Measurements from ENCODE around the gene DDOST. TPM values are rescaled to one million over a fixed set of nuclear protein-coding genes. Genes with fewer than 3 reads are reported as not detected.

The DDOST gene
- 254 and 285 TPM in 2 replicates for total RNA-seq (2014; rRNA removed)
- polyA plus RNA-seq (2012) = 204 TPM

DNA sequence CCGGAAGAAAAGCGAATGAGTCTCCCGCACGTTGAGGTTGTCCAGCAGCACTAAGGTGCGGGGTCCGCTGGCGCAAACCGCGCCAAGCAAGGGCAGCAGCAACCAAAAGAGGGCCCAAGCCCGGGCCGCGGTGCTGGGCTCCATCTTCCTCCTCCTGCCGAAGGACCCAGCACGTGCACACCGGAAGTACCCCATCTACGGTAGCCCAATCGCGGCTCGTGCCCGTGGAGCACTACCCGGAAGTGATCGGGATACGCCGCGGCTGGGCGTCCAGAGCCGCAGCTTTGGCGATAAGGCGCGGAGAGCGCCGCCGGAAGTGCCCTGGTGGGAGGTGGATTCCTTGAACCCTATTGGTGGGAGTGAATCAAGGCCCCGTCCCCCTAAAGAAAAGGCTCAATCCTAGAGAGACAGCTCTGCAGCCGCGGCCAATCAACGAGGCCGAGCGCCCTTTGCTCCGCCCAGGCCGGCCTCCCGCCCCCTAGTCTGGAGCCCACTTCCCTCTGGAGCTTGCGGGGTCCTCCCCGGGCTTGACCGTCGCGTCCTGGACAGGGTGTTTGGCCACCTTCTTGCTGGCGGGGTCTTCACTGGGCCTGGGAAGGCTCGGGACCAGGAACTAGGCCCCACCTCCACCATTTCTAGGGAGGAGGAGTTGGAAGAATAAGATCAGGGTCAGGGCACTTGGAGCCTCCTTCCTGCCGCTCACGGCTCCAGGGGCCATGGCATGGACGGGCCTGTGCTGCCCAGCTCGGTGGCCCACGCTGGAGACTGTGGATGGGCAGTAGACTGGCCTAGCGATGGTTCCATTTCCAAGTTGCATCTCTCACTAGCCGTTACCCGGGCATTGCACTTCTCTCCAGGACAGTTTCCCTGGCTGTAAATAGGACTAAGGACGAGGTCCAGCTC, at the start of gene DDOST:
Gene DDOST, minus strand, starts transcription at position 163 of the 903 bp plus-strand sequence. Its CDS starts 19 bp downstream, at position 144.
- peak; percentile 96 for DNase-seq (ENCODE audit: low read depth)

- DNase-seq (ENCODE audit: low read depth) = no peak
These were observed 49.5 kb upstream of the DDOST start for GRCh38 chr1:20710469-20711284.

- no peak for DNase-seq (ENCODE audit: low read depth)
These were observed 48.7 kb upstream of the DDOST start for GRCh38 chr1:20709868-20710267.

- DNase-seq (ENCODE audit: low read depth) = no peak
These were observed 47.7 kb upstream of the DDOST start for GRCh38 chr1:20708891-20709290.

DNA sequence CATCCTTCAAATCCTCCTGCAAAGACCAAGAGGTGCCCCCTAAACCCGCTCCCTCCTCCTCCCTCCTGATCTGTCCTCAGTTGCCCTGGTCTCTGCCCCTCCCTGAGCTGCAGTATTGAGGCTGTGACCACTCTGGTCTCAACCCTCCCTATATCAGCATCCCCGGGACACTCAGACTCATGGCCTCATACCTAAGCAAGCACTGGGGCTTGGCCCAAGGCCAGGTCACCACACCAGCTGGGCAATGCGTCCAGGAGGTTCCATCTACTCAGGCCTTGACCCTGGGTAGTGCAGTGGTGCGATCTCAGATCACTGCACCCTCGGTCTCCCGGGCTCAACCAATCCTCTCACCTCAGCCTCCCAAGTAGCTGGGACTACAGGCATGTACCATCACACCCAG, 46.9 kb upstream of the DDOST start:
- DNase-seq (ENCODE audit: low read depth) = no peak

GRCh38 chr1:20706841-20707240, 45.7 kb upstream of the DDOST start:
- DNase-seq (ENCODE audit: low read depth) = no peak

DNA sequence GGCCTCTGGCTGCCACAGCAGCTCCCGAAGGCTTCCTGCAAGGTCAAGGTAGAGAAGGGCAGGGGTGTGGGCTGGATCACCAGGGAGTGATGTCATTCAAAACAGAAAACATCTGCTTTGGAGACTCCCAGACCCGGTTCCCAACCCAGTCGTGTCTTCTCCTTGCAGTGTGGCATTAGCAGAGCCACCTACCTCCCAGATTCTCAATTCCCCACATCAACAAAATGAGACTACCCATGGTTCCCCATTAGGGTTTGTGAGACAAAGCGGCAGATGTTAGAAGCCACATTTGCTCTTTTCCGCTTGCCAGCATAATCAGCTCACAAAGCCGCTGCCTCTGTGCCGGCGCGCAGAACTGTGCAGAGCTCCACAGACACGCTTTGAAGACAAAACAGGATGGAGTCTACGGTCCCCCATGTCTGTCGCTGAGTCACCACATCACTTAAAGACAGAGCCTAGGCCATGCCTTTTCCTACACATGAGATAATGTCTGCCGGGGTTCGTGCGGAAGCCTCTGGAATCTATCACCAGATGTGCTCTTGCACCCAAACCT, 44.1 kb upstream of the DDOST start:
- no peak for DNase-seq (ENCODE audit: low read depth)

DNA sequence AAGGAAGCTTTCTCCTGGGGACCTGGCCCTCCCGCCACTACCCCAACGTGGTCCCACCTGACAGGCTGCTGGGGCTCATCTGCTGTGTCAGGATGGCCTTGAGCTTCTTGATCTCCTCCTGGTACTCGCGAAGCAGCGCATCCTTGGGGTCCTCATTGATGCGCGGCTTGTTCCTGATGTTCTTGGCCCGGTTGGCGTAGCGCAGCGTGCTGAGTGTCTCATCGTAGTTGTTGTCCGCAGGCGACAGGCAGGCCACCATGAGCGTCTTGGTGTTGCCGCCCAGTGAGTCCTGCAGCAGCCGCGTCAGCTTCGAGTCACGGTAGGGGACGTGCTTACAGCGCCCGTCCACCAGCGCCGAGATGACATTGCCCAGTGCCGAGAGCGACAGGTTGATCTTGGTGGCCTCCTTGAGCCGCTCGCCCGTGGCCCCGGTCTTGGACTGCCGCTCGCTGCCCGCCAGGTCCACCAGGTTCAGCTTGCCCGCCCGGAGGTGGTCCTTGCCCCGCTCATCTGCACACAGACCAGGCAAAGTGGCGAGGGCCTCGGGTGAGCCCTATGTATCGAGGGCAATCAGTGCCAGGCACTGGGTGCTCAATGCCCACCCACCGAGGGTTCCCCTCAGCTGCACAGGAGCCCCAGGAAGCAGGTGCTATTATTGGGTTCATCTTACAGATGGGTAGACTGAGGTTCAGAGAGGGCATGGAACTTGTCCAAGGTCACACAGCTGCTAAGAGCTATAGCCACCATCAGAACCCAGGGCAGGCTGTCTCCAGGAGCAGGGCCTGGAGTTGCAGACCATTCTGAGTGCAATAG, 43.4 kb upstream of the DDOST start:
- DNase-seq (ENCODE audit: low read depth) = no peak

GRCh38 chr1:20703124-20703756, 42.1 kb upstream of the DDOST start:
- no peak for DNase-seq (ENCODE audit: low read depth)

- DNase-seq (ENCODE audit: low read depth) = peak; percentile 29
These were observed 41.2 kb upstream of the DDOST start for GRCh38 chr1:20702416-20702815.

DNA sequence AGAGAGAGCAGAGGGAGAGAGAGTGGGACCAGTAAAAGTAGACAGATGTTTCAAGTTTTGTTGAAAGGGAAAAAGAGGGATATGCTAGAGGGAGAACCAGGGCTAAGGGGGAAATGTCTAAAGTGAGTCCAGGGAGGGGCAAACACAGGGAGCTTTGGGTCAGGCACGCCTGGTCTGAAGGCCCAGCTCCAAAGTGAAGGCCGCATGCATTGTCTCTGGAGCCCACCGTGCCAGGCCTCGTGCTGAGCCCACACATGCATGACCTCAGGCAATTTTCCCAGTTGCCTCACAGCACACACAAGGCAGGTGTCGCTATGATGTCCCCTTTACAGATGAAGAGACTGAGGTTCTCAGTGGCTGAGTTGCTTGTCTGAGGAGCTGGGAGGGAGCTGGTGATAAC, 40.7 kb upstream of the DDOST start:
- DNase-seq (ENCODE audit: low read depth) = no peak

GRCh38 chr1:20701446-20701845, 40.3 kb upstream of the DDOST start:
- DNase-seq (ENCODE audit: low read depth) = no peak

- no peak for DNase-seq (ENCODE audit: low read depth)
These were observed 39.6 kb upstream of the DDOST start for GRCh38 chr1:20700636-20701215.

DNA sequence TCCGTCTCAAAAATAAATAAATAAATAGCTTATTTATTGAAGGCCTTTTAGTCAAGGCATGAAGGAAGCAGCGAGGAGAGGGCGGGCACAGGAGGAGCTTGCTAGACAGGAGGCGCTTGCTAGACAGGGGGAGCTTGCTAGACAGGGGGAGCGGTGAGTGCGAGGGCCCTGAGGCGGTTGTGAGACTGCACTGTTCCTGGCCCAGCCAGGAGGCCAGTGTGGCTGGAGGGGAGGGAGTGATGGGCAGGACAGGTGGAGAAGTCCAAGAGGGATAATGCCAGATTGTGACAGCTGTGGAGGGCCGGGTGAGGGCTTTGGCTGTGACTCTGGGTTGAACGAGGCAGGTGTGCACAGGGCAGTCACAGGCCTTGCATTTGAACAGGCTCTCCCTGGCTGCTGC, 38.4 kb upstream of the DDOST start:
- DNase-seq (ENCODE audit: low read depth) = peak; percentile 75

GRCh38 chr1:20698195-20698910, 37.2 kb upstream of the DDOST start:
- peak; percentile 73 for DNase-seq (ENCODE audit: low read depth)

DNA sequence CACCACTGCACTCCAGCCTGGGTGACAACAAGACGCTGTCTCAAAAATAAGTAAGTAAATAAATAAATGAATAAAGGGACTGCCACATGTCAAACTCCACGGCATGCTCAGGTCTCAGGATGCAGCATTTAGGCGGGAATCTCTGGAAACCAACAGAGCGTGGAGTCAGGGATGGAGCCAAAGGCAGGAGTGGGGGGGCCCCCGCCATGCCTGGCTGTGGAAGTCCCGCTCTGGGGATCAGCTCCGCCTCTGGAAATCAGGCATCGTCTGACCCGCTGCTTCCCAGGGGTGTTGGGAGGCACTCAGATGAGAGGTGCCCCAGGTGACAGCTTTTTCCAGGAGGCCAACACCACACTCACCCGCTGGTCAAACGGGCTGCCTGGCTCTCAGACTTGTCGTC, 36.4 kb upstream of the DDOST start:
- no peak for DNase-seq (ENCODE audit: low read depth)

DNA sequence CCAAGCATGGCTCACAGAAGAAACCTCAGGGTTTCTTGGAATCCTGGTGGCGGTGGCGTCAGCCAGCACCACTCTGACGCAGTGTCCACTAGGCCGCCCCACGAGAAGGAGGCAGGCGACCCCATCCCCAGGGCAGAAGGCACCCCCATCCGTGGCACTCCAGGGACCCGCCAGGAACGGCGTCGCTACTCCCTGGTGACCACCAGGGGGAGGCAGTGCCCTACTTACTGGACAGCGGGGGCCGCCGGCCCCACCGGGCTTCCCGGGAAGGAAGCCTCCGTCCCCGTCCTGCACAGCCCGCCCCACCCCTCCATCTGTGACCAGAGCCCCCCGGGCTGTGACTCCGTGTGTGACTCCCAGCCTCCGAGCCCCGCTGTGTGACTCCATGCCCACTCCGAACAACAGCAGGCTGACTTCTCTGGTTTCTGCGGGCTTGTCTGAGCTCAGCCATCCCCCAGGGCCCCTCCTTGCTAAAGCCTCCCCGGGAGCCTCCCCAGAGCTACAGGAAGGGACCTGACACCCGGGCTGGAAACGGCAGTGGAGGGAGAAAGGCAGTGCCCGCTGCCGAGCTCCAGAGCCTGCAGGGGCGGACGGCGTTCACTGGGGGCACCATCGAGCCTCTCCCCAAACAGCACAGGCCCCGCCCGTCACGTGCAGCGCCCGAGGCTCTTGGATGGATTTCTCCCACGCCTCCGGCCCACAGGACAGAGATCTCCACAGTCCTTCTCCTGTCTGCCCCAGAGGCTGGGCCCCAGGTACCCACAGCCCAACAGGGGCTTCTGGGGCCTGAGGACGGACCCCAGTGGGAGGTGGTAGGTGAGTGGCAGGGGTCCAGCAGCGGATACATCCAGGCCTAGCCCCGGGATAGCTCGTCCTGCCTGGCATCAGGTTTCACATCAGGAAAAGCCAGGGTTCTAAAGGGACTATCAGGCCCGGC, 35.5 kb upstream of the DDOST start:
- peak; percentile 91 for DNase-seq (ENCODE audit: low read depth)

DNA sequence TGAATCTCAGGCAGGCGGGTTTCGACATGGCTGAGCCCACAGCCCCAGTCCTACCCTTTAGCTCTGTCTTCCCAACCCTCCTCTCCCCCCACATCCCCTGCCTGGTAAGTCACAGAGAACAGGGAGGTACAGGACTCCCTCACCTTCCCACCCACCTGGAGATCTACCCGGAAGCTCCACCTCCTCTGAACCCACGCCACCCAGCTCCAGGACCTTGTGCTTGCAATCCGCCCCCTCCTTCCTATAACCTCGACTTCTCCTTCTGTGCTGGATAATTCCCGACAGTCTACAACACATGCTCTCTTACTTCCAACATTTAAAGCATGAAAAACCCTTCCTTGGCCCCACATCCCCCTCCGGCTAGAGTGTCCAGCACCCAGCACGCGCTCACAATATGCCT, 34.3 kb upstream of the DDOST start:
- DNase-seq (ENCODE audit: low read depth) = no peak

DNA sequence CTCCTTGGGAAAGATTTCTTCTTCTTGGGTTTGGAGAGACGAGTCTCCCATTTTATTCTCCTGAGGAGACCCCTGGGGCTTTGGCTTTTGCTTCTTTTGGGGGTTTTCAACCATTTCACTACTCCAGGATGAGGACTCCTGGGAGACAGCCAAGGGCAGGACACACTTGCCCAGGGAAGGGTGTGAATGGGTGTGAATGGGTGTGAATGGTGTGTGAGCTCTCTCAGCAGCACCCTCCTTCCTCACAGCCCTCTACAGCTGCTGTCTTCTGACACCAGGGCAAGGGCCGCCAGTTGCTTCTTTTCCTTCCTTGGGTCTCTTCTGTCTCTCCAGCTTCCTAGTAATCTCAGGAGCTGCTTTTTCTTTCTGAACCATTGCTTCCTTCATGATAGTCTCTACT, 32.5 kb upstream of the DDOST start:
- no peak for DNase-seq (ENCODE audit: low read depth)

All from LHCN-M2 (cell line).